Stimulated activated CD4-positive, alpha-beta T cell treated with anti-CD3 and anti-CD28 coated beads, Interleukin-1b, Interleukin-23, amount 100 ng/mL, for 48 hours (primary cell): ENCODE measurements around the gene CD248.
A peak's percentile ranks its signal among the peaks of the same experiment; 100 is the strongest.

ENCODE experiments used
- DNase-seq: peaks from one replicate; pipeline ENCODE4 v3.0.0-alpha.2; 2020

The CD248 gene

GRCh38 chr11:66340596-66341501 is 24.0 kb upstream of the CD248 start:
- no peak for DNase-seq

- no peak for DNase-seq
Observed at GRCh38 chr11:66339686-66340483, 23.0 kb upstream of the CD248 start.

GRCh38 chr11:66339162-66339675 is 22.4 kb upstream of the CD248 start:
- DNase-seq: no peak

GRCh38 chr11:66338276-66339161 is 21.7 kb upstream of the CD248 start:
- DNase-seq: no peak

DNA sequence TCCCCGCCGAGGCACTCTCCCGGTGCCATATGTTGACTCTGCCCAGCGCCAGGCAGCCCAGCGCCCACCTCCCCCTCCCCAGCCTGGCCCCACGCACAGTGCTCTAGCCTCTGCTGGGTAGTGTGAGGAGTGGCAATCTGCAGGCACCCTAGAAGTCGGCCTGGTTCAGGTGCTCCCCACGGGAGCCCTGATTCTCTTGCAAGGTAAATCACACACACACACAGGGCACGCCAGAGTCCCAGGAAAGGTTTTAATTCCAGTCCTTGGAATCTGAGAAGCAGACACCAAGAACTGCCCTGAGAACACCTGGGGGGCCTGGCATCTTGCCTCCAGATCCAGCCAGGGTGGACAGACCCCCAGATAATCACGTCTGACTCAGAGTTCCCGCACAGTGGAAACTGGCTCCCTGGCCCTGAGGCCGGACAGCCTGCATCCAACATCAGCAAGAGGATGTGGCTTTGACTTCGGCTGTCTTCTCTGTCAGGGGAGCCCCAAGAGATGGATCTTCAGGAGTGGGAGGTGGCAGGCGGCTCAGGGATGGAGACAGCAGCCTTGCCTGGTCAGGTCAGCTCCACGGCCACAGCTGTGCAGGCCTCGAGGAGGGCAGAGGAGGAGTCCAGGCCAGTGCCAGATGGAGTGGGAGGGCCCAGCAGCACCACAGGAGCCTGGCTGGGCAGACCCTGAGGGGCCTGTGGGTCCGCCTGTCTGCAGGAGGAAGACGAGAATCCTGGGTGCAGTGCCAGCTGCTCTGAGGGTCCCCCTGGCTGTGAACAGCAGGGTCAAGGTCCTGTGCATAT is 20.5 kb upstream of the CD248 start:
- no peak for DNase-seq

DNA sequence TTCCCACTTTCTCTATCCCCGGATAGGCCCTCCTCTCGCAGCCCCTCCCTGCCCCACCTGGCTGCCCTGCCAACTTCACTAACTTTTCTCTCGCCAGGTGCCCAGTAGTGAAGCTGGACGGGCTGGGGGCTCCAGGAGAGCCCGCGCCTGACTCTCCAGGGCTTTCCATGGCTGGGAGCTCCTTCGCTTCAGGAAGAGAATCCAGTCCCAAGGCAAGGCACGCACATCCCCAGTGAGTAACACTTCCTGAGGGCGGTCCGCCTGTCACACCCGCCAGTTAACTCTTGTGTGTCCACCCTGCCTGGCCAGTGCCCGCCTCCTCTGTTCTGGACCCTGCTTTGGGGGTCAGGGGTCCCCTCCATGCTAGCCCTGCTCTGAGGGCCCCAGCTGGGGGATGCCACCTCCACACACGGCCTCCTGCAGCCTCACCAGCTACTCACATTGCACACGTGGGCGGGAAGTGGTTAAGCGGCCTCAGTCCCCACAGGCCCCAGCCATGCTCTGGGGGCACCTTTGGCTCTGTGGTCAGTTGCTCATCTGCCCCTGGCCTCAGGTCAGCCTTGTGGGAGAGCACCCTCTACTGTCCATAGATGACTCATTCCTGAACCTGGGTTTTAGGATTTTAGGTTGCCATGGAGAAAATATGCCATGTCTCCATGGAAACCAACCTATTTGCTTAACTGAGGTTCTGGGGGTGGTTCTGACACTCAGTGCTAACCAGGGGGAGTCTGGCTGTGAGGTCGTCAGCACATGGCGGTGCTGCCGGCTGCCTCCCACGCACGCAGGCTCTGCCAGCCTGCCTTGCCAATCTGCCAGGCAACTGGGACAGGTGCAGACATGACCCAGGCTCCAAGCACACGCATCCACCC is 19.6 kb upstream of the CD248 start, which contains the start of gene RIN1:
Gene RIN1 (minus strand): TSS at position 201 of the 869 bp plus-strand sequence. CDS start 32 bp downstream, at position 169.
- peak; percentile 70 for DNase-seq

DNA sequence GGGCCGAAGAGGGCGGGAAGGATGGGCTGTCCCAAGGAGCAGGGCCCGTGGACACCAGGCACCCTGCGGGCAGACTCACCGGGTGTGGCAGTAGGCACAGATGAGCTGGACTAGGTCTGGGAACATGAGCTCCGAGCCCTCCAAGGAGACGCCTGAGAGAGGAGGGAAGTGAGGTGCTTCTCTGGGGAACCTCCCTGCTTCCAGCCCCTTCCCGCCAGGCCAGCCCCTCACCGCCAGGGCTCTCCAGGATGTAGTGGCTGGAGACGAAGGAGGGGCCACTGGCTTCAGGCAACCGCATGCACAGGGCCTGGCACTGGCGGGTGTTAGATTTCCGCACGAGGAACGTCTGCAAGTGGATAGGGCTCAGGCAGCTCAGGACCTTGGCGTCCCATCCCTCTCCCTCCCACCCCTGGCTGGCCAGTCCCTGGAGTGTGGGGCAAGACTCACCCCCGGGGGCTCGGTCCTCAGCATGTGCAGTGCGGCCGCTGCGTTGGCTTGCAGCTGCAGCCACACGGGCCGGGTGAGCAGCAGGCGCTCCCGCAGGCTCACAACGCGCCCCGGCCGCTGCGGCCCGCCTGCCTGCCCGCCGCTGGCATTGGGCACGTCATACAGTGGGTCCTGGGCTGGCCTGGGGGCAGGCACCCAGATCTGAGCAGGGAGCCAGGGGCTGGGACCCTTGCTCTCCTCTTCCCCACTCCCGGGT is 18.8 kb upstream of the CD248 start:
- no peak for DNase-seq

DNA sequence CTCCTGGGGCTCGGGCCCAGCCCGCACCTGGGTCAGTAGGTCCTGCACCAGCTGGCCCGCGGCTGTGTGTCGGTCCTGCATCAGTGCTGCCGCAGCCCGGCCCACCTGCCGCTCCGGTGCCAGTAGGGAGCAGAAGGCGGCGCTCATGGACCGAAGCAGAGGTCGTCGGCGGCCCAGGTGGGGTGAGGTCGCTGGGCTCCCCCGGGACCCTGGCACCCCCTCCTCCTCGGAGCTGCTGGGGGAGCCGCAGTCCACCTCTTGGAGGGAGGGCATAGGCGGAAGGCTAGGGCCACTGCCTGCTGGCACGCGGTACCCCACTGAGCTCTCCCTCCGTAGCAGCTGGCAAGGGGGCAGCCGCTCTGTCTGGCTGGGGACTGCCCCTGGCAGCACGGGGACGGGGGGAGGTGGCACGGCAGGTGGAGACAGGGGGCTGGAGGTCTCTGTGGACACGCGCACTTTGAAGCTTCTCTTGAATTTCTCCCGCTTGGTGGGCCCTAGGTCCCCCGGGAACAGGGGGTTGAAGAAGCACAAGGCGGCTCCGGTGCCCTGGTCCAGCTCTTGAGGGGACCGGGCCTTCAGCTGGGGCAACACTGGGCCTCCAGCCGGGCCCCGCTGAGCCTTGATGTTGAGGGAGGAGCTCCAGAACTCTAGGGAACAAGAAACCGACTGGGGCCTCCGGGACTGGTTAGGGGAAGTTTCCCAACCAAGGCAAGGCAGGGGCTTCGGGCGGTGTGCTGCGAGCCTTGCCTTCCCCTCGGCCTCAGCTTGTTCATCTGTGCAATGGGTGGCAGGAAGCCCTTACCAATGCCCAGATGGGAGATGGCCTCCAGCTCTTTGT is 18.0 kb upstream of the CD248 start:
- no peak for DNase-seq

DNA sequence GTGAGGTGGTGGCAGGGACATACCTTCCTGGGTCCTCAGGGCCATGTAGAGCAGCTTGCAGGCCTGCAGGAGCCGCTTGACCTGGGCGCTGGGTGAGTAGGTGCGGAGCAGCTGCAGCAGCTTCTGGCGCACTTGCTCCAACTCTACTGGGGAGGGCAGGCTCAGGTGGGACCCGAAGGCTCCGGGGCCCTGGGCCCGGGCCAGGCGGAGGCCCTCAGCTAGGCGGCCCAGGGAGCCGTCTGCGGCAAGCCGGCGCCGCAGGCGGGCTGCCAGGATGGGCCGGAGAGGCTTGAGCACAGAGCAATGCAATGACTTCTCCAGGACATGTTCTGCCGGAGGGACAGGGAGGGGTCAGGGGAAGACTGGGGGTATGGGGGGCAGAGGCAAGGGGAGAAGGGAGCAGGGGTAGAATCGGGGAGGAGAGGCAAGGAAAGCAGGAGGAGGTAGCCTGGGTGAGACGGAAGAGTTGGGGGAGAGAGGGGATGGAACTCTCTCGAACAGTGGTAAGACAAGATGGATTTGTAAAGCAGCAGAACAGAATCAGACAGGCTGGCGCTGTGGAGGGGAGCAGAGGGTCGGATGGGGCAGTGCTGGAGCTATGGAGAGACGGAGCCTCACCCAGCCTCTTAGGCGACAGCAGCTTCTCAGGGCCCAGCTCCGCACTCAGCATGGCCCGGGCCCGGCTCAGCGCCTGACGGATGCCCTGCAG is 17.2 kb upstream of the CD248 start:
- DNase-seq: no peak

- DNase-seq: no peak
Observed at GRCh38 chr11:66333220-66333877, 16.5 kb upstream of the CD248 start.

DNA sequence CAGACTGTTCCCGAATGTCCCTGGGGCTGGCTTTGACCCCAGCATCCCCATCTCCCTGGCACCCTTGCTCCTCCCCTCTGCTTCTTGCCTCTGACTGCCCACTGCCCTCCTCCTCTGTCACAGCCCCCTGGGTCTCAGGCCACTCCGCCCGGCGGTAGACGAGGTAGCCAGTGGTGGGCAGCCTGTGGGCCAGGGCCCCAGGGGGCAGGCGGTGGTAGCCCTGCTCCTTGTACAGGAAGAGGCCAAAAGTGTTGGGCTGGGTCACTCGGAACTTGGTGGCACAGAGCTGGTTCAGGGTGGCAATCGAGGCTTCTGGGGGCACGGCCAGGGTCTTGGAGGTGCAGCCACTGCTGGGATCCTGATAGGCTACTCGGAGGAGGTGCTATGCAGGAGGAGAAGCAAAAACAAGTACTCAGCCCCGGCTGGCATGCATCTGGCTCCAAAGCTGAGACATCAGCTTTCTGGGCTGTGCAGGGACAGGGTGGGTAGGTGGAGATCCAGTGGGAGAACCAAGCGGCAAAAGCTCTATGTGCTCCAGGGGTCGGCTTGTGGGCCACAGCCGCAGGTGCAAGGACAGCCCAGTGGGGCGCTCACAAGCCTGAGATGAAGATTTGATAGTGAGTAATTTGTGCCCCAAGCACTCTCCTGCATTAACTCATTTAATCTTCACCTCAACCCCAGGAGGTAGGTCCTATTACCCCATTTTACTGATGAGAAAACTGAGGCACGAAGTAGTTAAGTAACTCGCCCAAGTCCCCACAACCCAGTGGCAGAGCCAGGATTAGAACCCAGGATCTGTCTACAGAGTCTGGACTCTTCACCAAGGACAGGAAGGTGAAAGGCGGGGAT is 15.8 kb upstream of the CD248 start:
- DNase-seq: no peak

DNA sequence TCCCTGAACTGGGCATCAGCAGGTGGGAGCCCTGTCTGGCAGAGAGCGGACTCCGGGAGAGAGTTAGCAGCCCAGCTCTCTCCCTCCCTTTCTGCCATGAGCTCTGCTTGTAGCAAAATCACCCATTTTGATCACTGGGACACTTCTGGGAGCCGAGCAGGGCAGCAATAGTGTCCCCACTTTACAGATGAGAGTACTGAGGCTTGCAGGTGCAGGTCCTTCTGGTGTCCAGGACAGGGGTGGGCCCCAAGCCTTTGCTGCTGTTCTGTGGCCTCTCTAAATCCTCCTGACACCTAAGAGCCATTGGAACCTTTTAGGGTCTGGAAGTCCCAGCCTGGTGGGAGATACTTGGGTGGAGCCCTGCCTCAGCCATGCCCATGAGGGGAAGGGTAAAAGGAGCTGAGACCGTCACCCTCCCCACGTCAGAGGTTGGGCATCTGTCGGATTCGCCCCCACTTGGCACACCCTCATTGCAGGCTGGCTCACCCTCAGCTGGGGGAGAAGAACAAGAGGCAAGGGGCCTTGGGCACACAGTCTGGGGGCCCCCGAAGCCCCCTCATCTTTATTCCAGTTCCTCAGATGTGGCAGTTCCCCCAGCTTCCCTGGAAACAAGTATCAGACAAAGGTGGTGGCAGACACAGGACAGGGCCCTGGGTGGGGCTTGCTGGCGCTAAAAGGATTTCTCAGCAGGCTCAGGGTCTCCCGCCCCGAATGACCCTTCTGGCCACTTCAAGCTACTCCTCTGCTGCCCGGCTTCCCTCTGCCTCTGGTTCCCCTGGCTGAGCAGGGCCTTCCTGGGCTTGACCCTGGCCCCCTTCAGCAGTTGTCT is 14.9 kb upstream of the CD248 start:
- DNase-seq: no peak

DNA sequence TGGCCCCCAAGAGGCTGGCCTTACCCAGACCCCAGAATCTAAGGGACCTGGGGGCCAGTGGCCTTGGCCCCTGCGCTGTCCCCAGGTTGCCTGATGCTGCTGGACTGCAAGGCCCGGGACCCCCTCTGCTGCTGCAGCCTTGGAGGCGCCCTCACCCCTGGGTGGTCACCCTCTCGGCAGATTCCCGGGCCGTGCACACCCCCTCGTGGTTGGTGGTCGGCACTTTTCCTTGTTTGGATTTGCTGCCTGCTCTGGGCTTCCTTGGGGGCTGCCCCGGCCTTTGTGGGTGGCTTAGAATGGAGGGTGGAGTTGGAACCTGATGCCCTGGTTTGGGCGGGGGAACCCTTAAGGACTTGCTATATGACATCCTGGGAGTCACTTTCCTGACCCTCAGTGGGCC is 14.1 kb upstream of the CD248 start:
- DNase-seq: no peak

DNA sequence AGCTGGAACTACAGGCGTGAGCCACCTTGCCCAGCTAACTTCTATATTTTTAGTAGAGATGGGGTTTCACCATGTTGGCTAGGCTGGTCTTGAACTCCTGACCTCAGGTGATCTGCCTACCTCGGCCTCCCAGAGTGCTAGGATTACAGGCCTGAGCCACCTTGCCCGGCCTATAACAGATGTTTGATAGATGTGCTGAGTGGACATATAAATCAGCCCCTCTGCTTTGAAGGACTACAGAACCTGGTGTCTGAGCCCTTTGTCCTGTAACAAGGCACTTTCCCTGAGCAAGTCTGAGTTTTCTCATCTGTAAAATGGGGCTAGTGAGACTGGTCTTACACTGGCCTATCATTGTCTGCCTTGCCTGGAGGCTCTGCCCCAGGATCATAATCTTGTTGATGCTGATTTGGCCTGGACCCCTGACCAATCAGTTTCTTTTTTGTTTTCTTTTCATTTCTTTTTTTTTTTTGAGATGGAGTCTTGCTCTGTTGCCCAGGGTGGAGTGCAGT is 12.4 kb upstream of the CD248 start:
- DNase-seq: no peak

DNA sequence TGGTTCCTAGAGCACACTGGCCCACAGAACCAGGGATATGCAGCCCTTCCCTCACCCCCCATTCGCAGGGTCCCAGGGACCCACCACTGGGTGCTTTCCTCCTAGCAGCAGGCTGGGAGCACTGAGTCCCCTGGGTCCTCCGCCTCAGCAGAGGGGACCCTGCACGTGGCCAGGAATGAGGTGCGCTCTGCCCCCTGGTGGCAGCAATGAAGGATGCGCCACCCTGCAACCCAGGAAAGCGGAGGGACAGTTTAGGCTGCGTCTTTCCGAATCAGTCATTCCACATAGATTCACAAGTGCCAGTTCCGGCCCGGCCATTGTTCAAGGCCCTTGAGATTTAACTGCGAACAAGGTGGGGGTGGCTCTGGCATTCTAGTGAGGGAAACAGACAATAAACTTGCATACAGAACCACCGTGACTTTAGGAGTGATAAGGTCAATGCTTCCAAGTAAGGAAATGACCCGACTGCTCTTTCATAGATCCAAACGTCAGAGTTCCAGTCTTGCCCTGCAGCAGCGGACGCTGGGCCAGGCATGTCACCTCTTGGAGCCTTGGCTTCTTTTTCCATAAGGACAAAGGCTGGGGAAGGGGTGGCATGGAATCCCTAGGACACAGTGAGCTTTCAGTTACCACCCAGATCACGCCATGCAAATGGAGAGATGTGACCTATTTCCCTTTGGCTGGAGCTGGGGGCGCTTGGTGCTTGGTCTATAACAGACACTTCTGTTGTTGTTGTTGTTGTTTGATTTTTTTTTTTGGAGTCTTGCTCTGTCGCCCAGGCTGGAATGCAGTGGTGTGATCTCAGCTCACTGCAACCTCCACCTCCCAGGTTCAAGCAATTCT is 11.7 kb upstream of the CD248 start:
- DNase-seq: peak; percentile 86
